Smooth muscle cell (in vitro differentiated cells): ENCODE results near the gene SLC27A1. TPM values are rescaled to one million over a fixed set of nuclear protein-coding genes. Genes with fewer than 3 reads are reported as not detected.

Experiments
- DNase-seq: peaks from one replicate; lab custom pipeline; 2025; ENCODE audit not compliant: unreplicated experiment; lab: John Stamatoyannopoulos, UW
- H2AFZ ChIP-seq: fragments of 200-600 bp; sonication (generic); 2 replicates; pipeline ENCODE4 v1.6.0; 2016; ENCODE audit warnings: antibody characterized with exemption, low read depth, mild to moderate bottlenecking
- H3F3A ChIP-seq: fragments of 200-600 bp; sonication (generic); 2 replicates; pipeline ENCODE4 v1.6.0; 2017; ENCODE audit warnings: antibody characterized with exemption, low read depth
- H3K27ac ChIP-seq: fragments of 200-600 bp; sonication (generic); 2 replicates; pipeline ENCODE4 v1.5.1; 2016; ENCODE audit warnings: low read depth, mild to moderate bottlenecking
- H3K27me3 ChIP-seq: fragments of 200-600 bp; sonication (generic); 2 replicates; pipeline ENCODE4 v1.6.1; 2016; ENCODE audit warnings: low read depth, mild to moderate bottlenecking
- H3K36me3 ChIP-seq: fragments of 200-600 bp; sonication (generic); 2 replicates; pipeline ENCODE4 v1.5.1; 2016; ENCODE audit warnings: low read depth
- H3K4me1 ChIP-seq: fragments of 200-600 bp; sonication (generic); 2 replicates; pipeline ENCODE4 v1.5.1; 2016; ENCODE audit warnings: low read depth
- H3K4me2 ChIP-seq: fragments of 200-600 bp; sonication (generic); 2 replicates; pipeline ENCODE4 v1.6.0; 2016; ENCODE audit warnings: mild to moderate bottlenecking
- H3K4me3 ChIP-seq: fragments of 200-600 bp; sonication (generic); 2 replicates; pipeline ENCODE4 v1.5.1; 2016; ENCODE audit warnings: mild to moderate bottlenecking
- H3K79me2 ChIP-seq: fragments of 200-600 bp; sonication (generic); 2 replicates; pipeline ENCODE4 v1.6.0; 2016; ENCODE audit warnings: low read depth, mild to moderate bottlenecking
- H3K9ac ChIP-seq: fragments of 200-600 bp; sonication (generic); 2 replicates; pipeline ENCODE4 v1.6.0; 2016; ENCODE audit warnings: low read depth
- H3K9me3 ChIP-seq: fragments of 200-600 bp; sonication (generic); replicated peaks from 2 replicates; pipeline ENCODE4 v1.5.1; 2016; ENCODE audit warnings: low read depth
- H4K20me1 ChIP-seq: fragments of 200-600 bp; sonication (generic); 2 replicates; pipeline ENCODE4 v1.6.0; 2016; ENCODE audit warnings: low read depth
- CTCF ChIP-seq: fragments of 200-600 bp; sonication (generic); IDR thresholded peaks from 2 replicates; pipeline ENCODE4 v1.5.1; 2017; ENCODE audit warnings: borderline replicate concordance, mild to moderate bottlenecking, antibody characterized with exemption; ENCODE audit not compliant: insufficient read depth, poor library complexity, severe bottlenecking
- WGBS: methylation state at CpG from one replicate; pipeline ENCODE4 v1.1.7; 2016; ENCODE audit warnings: low lambda C conversion rate; 5-methylcytosine and 5-hydroxymethylcytosine counted together
- polyA plus RNA-seq: library from polyadenylated mRNA; unstranded; fragments of >200 nt; fragmentation: Nextera tagmentation; extraction: Ambion mirVana; gene quantifications from 2 replicates; pipeline ENCODE4 v1.2.1, GENCODE V29; 2016
- total RNA-seq: library from RNA; depleted of rRNA; stranded (reverse); fragments of >200 nt; gene quantifications from 2 replicates; pipeline ENCODE4 v1.2.3, GENCODE V29; 2014

Gene SLC27A1
- total and polyA plus RNA-seq, 2 experiments from 2014 or later: 9.7 to 11.5 TPM

DNA sequence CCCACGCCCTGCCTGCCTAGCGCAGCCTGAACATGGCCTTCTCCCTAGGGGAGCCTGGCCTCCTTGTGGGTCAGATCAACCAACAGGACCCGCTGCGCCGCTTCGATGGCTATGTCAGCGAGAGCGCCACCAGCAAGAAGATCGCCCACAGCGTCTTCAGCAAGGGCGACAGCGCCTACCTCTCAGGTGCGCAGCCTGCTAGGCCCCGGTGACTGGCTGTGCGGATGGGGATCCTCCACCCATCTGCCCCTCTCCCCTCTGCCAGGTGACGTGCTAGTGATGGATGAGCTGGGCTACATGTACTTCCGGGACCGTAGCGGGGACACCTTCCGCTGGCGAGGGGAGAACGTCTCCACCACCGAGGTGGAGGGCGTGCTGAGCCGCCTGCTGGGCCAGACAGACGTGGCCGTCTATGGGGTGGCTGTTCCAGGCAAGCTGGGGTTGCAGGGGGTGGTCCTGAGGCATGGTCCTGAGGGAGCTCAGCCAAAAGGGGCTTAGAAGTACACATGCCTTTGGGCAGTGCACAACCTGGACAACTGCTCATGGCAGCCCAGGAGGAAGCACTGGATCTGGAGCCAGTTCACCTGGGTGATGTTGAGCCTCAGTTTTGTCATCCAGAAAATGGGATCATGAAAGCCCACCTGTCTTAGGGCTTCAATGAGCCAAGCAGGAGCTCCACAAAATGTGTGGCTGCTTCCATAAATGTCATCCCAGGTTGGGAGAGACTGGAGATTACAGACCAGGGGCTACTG lies 30.3 kb downstream of the SLC27A1 start:
- H3K27me3 ChIP-seq: no peaks in the 10 kb centered on the region
- H3K9me3 ChIP-seq: no peaks in the 10 kb centered on the region
- H3K4me1 ChIP-seq: no peaks in the 10 kb centered on the region
- H4K20me1 ChIP-seq: peaks cover 34% of the 10 kb centered on the region
- DNase-seq: no peak
- no peak overlapping the region for H2AFZ ChIP-seq
- H3K4me3 ChIP-seq: no peak overlapping the region
- WGBS: 98% methylated on average over 25 of the region's 27 CpGs
- peak overlapping the region; percentile 80 for H3K4me2 ChIP-seq
- no peaks in the 10 kb centered on the region for H3K36me3 ChIP-seq
- H3F3A ChIP-seq: peaks cover 8% of the 10 kb centered on the region
- TF ChIP-seq CTCF: no peak
- H3K79me2 ChIP-seq: peaks cover 33% of the 10 kb centered on the region
- H3K27ac ChIP-seq: peak overlapping the region; percentile 93
- peak overlapping the region; percentile 71 for H3K9ac ChIP-seq

DNA sequence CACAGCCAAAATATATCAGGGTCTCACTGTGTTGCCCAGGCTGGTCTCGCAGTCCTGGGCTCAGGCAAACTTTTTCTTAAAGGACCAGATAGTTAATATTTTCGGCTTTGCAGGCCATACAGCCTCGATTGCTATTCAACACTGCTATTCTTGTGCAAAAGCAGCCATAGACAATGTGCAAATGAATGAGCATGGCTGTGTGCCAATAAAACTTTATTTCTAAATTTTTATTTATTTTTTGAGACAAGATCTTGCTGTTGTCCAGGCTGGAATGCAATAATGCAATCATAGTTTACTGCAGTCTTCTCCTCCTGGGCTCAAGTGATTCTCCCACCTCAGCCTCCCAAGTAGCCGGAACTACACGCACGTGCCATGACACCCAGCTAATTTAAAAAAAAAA lies 32.9 kb downstream of the SLC27A1 start:
- Histone ChIP-seq H3K4me3 (no peak overlapping the region), H2AFZ (no peak overlapping the region), H3F3A (peaks cover 11% of the 10 kb centered on the region), H3K9ac (no peak overlapping the region), H3K79me2 (peaks cover 46% of the 10 kb centered on the region), H4K20me1 (peaks cover 22% of the 10 kb centered on the region), H3K27ac (no peak overlapping the region), H3K4me1 (no peaks in the 10 kb centered on the region), H3K9me3 (no peaks in the 10 kb centered on the region), H3K4me2 (no peak overlapping the region), H3K27me3 (no peaks in the 10 kb centered on the region), H3K36me3 (no peaks in the 10 kb centered on the region)
- 96% methylated on average over 6 of the region's 6 CpGs for WGBS
- no peak for DNase-seq
- no peak for TF ChIP-seq CTCF

- H2AFZ ChIP-seq: no peak overlapping the region
- H3K9me3 ChIP-seq: no peaks in the 10 kb centered on the region
- 93% methylated on average over 2 of the region's 2 CpGs for WGBS
- TF ChIP-seq CTCF: no peak
- H3K4me2 ChIP-seq: no peak overlapping the region
- no peak overlapping the region for H3K27ac ChIP-seq
- H3K4me3 ChIP-seq: no peak overlapping the region
- DNase-seq: no peak
- H3K27me3 ChIP-seq: no peaks in the 10 kb centered on the region
- peaks cover 15% of the 10 kb centered on the region for H3F3A ChIP-seq
- H3K36me3 ChIP-seq: no peaks in the 10 kb centered on the region
- H3K4me1 ChIP-seq: no peaks in the 10 kb centered on the region
- H3K9ac ChIP-seq: no peak overlapping the region
- peaks cover 15% of the 10 kb centered on the region for H4K20me1 ChIP-seq
- H3K79me2 ChIP-seq: peaks cover 52% of the 10 kb centered on the region
Observed at GRCh38 chr19:17504030-17504429, 33.7 kb downstream of the SLC27A1 start.

GRCh38 chr19:17504456-17504855 lies 34.1 kb downstream of the SLC27A1 start:
- H3F3A ChIP-seq: peaks cover 15% of the 10 kb centered on the region
- no peaks in the 10 kb centered on the region for H3K36me3 ChIP-seq
- H3K79me2 ChIP-seq: peaks cover 56% of the 10 kb centered on the region
- no peak overlapping the region for H3K27ac ChIP-seq
- 94% methylated on average over 9 of the region's 13 CpGs for WGBS
- no peaks in the 10 kb centered on the region for H3K9me3 ChIP-seq
- no peak overlapping the region for H3K9ac ChIP-seq
- no peak overlapping the region for H3K4me2 ChIP-seq
- no peak overlapping the region for H3K4me3 ChIP-seq
- no peak for DNase-seq
- peaks cover 15% of the 10 kb centered on the region for H4K20me1 ChIP-seq
- no peak for TF ChIP-seq CTCF
- H3K27me3 ChIP-seq: no peaks in the 10 kb centered on the region
- H2AFZ ChIP-seq: no peak overlapping the region
- H3K4me1 ChIP-seq: no peaks in the 10 kb centered on the region
